Measurements from ENCODE around the gene BRCC3.

Gene BRCC3

GRCh38 chrX:155031657-155032056 is 39.7 kb upstream of the BRCC3 start:
- Histone ChIP-seq H3K9me3 (ENCODE audit: severe bottlenecking) (no peaks in the 10 kb centered on the region), H3K4me3 (ENCODE audit: severe bottlenecking) (no peak overlapping the region), H3K36me3 (ENCODE audit: low read depth) (0 out of 2 replicates have a peak, but pooled peaks cover 12% of the 10 kb centered on the region), H3K27ac (ENCODE audit: poor library complexity, severe bottlenecking) (no peak overlapping the region), H3K27me3 (ENCODE audit: insufficient read depth, poor library complexity, severe bottlenecking) (no peaks in the 10 kb centered on the region), H3K4me1 (ENCODE audit: insufficient read depth, poor library complexity, severe bottlenecking) (no peaks in the 10 kb centered on the region)
- DNase-seq (ENCODE audit: low spot score) (no peak), ATAC-seq (ENCODE audit: low read depth) (no peak)
- TF ChIP-seq CTCF (IDR thresholded peaks at IDR 0.05; ENCODE audit: poor library complexity, severe bottlenecking): no peak

- DNase-seq (ENCODE audit: low spot score) (no peak), ATAC-seq (ENCODE audit: low read depth) (no peak)
- no peaks in the 10 kb centered on the region for H3K9me3 ChIP-seq (ENCODE audit: severe bottlenecking)
- no peak for TF ChIP-seq CTCF (IDR thresholded peaks at IDR 0.05; ENCODE audit: poor library complexity, severe bottlenecking)
- H3K4me3 ChIP-seq (ENCODE audit: severe bottlenecking): no peak overlapping the region
- H3K27ac ChIP-seq (ENCODE audit: poor library complexity, severe bottlenecking): no peak overlapping the region
- H3K36me3 ChIP-seq (ENCODE audit: low read depth): 0 out of 2 replicates have a peak, but pooled peaks cover 12% of the 10 kb centered on the region
- no peaks in the 10 kb centered on the region for H3K27me3 ChIP-seq (ENCODE audit: insufficient read depth, poor library complexity, severe bottlenecking)
- H3K4me1 ChIP-seq (ENCODE audit: insufficient read depth, poor library complexity, severe bottlenecking): no peaks in the 10 kb centered on the region
Measured at GRCh38 chrX:155035688-155036087, 35.6 kb upstream of the BRCC3 start.

- no peaks in the 10 kb centered on the region for H3K36me3 ChIP-seq (ENCODE audit: low read depth)
- H3K27ac ChIP-seq (ENCODE audit: poor library complexity, severe bottlenecking): no peak overlapping the region
- H3K4me1 ChIP-seq (ENCODE audit: insufficient read depth, poor library complexity, severe bottlenecking): no peaks in the 10 kb centered on the region
- no peaks in the 10 kb centered on the region for H3K27me3 ChIP-seq (ENCODE audit: insufficient read depth, poor library complexity, severe bottlenecking)
- TF ChIP-seq CTCF (IDR thresholded peaks at IDR 0.05; ENCODE audit: poor library complexity, severe bottlenecking): no peak
- H3K4me3 ChIP-seq (ENCODE audit: severe bottlenecking): no peak overlapping the region
- no peak for ATAC-seq (ENCODE audit: low read depth)
- no peaks in the 10 kb centered on the region for H3K9me3 ChIP-seq (ENCODE audit: severe bottlenecking)
- no peak for DNase-seq (ENCODE audit: low spot score)
Measured at GRCh38 chrX:155046129-155046810, 25.0 kb upstream of the BRCC3 start.

- H3K27ac ChIP-seq (ENCODE audit: poor library complexity, severe bottlenecking): no peak overlapping the region
- H3K27me3 ChIP-seq (ENCODE audit: insufficient read depth, poor library complexity, severe bottlenecking): no peaks in the 10 kb centered on the region
- no peak overlapping the region for H3K4me3 ChIP-seq (ENCODE audit: severe bottlenecking)
- no peaks in the 10 kb centered on the region for H3K4me1 ChIP-seq (ENCODE audit: insufficient read depth, poor library complexity, severe bottlenecking)
- ATAC-seq (ENCODE audit: low read depth): no peak
- H3K9me3 ChIP-seq (ENCODE audit: severe bottlenecking): no peaks in the 10 kb centered on the region
- no peaks in the 10 kb centered on the region for H3K36me3 ChIP-seq (ENCODE audit: low read depth)
- TF ChIP-seq CTCF (IDR thresholded peaks at IDR 0.05; ENCODE audit: poor library complexity, severe bottlenecking): no peak
- no peak for DNase-seq (ENCODE audit: low spot score)
Measured at GRCh38 chrX:155046811-155047528, 24.3 kb upstream of the BRCC3 start.

Data from RWPE2 (cell line).